GM12878 (cell line): ENCODE data around the gene LMTK2. TPM values are rescaled to one million over a fixed set of nuclear protein-coding genes. Genes with fewer than 3 reads are reported as not detected.

Experiments used
- ATAC-seq: fragments of 200-7000 bp; cut with Tn5 transposase; 3 replicates; pipeline ENCODE4 v1.9.1; 2020; ENCODE audit warnings: mild to moderate bottlenecking, moderate library complexity
- BruUV-seq: library from RNA; stranded (reverse); fragments of 400-500 nt; replicated peaks from 2 replicates; lab custom pipeline; 2021; lab: Mats Ljungman, UMichigan
- CTCF ChIA-PET: fragments of 300-600 bp; sonication (Branson Sonifier 250); formaldehyde crosslinking; extraction: SDS; loops from one replicate; lab custom pipeline; 2021; ENCODE audit warnings: inconsistent platforms; lab: Yijun Ruan, JAX
- POLR2A ChIA-PET: fragments of 350-600 bp; formaldehyde crosslinking; extraction: SDS; loops from one replicate; lab custom pipeline; 2021; ENCODE audit warnings: inconsistent platforms; lab: Charles Lee
- RAD21 ChIA-PET: fragments of 300-600 bp; sonication (Branson Sonifier 250); formaldehyde crosslinking; loops from one replicate; lab custom pipeline; 2023; ENCODE audit warnings: antibody characterized with exemption; ENCODE audit not compliant: unreplicated experiment; lab: Charles Lee
- SMC1A ChIA-PET: fragments of 300-600 bp; sonication (Branson Sonifier 250); formaldehyde crosslinking; loops from one replicate; lab custom pipeline; 2023; ENCODE audit not compliant: unreplicated experiment, uncharacterized antibody; lab: Charles Lee
- DNase-seq: peaks from one replicate; pipeline ENCODE4 v3.0.0-alpha.2; 2011; ENCODE audit warnings: low read depth, low spot score
- FAIRE-seq: peaks from 3 replicates; lab custom pipeline; 2011; peaks lifted over from hg19 to GRCh38; lab: Jason Lieb, UNC
- H2AFZ ChIP-seq: 2 replicates; pipeline ENCODE4 v1.6.0; 2011; ENCODE audit warnings: low read depth, low read length, control low read depth; ENCODE audit not compliant: control insufficient read depth
- H3K27ac ChIP-seq: 2 replicates; pipeline ENCODE4 v1.5.1; 2011; ENCODE audit warnings: control low read depth; ENCODE audit not compliant: control insufficient read depth, insufficient read depth
- H3K27me3 ChIP-seq, 2 experiments: replicated peaks in 1 of 2; 2 replicates each; pipeline versions ENCODE4 v1.6.0 to v1.6.1; 2011; ENCODE audit warnings: low read length in 1 of 2; ENCODE audit not compliant: control insufficient read depth in 2 of 2, insufficient read depth in 2 of 2
- H3K36me3 ChIP-seq, 2 experiments: 2 replicates each; pipeline ENCODE4 v1.5.1; 2011; ENCODE audit warnings: low read length in 1 of 2; ENCODE audit not compliant: control insufficient read depth in 2 of 2, insufficient read depth in 2 of 2
- H3K4me1 ChIP-seq: 2 replicates; pipeline ENCODE4 v1.6.1; 2011; ENCODE audit warnings: mild to moderate bottlenecking, low read length, moderate library complexity, mixed read lengths; ENCODE audit not compliant: control insufficient read depth, insufficient read depth
- H3K4me2 ChIP-seq: 2 replicates; pipeline ENCODE4 v1.6.0; 2011; ENCODE audit warnings: control low read depth; ENCODE audit not compliant: control insufficient read depth, insufficient read depth
- H3K4me3 ChIP-seq: fragments of 200-600 bp; sonication (generic); 2 replicates; pipeline ENCODE4 v1.5.1; 2016
- H3K79me2 ChIP-seq: 2 replicates; pipeline ENCODE4 v1.6.0; 2011; ENCODE audit warnings: low read length; ENCODE audit not compliant: control insufficient read depth, insufficient read depth
- H3K9ac ChIP-seq: 2 replicates; pipeline ENCODE4 v1.8.0; 2011; ENCODE audit warnings: low read length, control low read depth, mixed read lengths; ENCODE audit not compliant: control insufficient read depth, insufficient read depth
- H3K9me3 ChIP-seq: replicated peaks from 3 replicates; pipeline ENCODE4 v1.5.1; 2011; ENCODE audit warnings: mild to moderate bottlenecking, low read length; ENCODE audit not compliant: control insufficient read depth, insufficient read depth
- H4K20me1 ChIP-seq: 2 replicates; pipeline ENCODE4 v1.6.0; 2011; ENCODE audit not compliant: control insufficient read depth, insufficient read depth
- BCL3 ChIP-seq: IDR thresholded peaks from 2 replicates; pipeline ENCODE4 v1.6.1; 2011; ENCODE audit warnings: borderline replicate concordance, low read depth, mild to moderate bottlenecking, moderate library complexity, low read length; ENCODE audit not compliant: insufficient read depth, poor library complexity, severe bottlenecking
- BHLHE40 ChIP-seq, 2 experiments: fragments of 450-650 bp in 1 of 2; IDR thresholded peaks; 2 replicates each; pipeline ENCODE4 v1.6.1; 2011 to 2017; ENCODE audit warnings: low read depth in 2 of 2, borderline replicate concordance in 1 of 2, improper control_type of control experiment in 1 of 2, low read length in 1 of 2, mild to moderate bottlenecking in 1 of 2
- CEBPZ ChIP-seq: fragments of 150-350 bp; IDR thresholded peaks from 2 replicates; pipeline ENCODE4 v1.6.1; 2016; ENCODE audit warnings: low read depth, low read length
- CTCF ChIP-seq, 3 experiments: IDR thresholded peaks in 2 of 3; conservative IDR thresholded peaks in 1 of 3; 2 replicates each; pipeline ENCODE4 v1.5.1; 2011; ENCODE audit warnings: low read depth in 3 of 3, low read length in 3 of 3, mild to moderate bottlenecking in 3 of 3, control low read depth in 2 of 3, moderate library complexity in 2 of 3, inconsistent platforms in 1 of 3, mixed read lengths in 1 of 3; ENCODE audit not compliant: control insufficient read depth in 2 of 3, insufficient read depth in 1 of 3; ENCODE audit errors: extremely low read depth in 1 of 3
- E2F8 ChIP-seq: fragments of 450-650 bp; IDR thresholded peaks from 2 replicates; pipeline ENCODE4 v1.6.1; 2018; ENCODE audit warnings: mild to moderate bottlenecking, low read depth, moderate library complexity; ENCODE audit not compliant: partially characterized antibody
- HDAC6 ChIP-seq: fragments of 200-600 bp; sonication (generic); IDR thresholded peaks from one replicate; pipeline ENCODE4 v1.8.0; 2017; ENCODE audit warnings: antibody characterized with exemption; ENCODE audit not compliant: unreplicated experiment
- IRF3 ChIP-seq: fragments of 450-650 bp; IDR thresholded peaks from 2 replicates; pipeline ENCODE4 v1.6.1; 2014; ENCODE audit warnings: mild to moderate bottlenecking
- MEF2A ChIP-seq: IDR thresholded peaks from 2 replicates; pipeline ENCODE4 v1.6.1; 2011; ENCODE audit warnings: low read depth, mild to moderate bottlenecking, low read length, moderate library complexity; ENCODE audit not compliant: insufficient read depth
- MXI1 ChIP-seq: fragments of 150-350 bp; IDR thresholded peaks from 2 replicates; pipeline ENCODE4 v1.6.1; 2011; ENCODE audit warnings: low read depth, mild to moderate bottlenecking, inconsistent platforms, low read length, improper control_type of control experiment
- NFXL1 ChIP-seq: fragments of 450-650 bp; IDR thresholded peaks from 2 replicates; pipeline ENCODE4 v1.6.1; 2017; ENCODE audit warnings: antibody characterized with exemption, mild to moderate bottlenecking, borderline replicate concordance
- RFX5 ChIP-seq: IDR thresholded peaks from 2 replicates; pipeline ENCODE4 v1.6.1; 2011; ENCODE audit warnings: low read depth, low read length, improper control_type of control experiment
- ZNF207 ChIP-seq: fragments of 450-650 bp; IDR thresholded peaks from 2 replicates; pipeline ENCODE4 v1.6.1; 2014; ENCODE audit warnings: antibody characterized with exemption, mild to moderate bottlenecking, borderline replicate concordance
- WGBS: methylation state at CpG from one replicate; pipeline ENCODE4 v1.1.6; 2016; ENCODE audit warnings: low lambda C conversion rate; ENCODE audit not compliant: insufficient replicate concordance, insufficient coverage; ENCODE audit errors: missing lambda C conversion rate; 5-methylcytosine and 5-hydroxymethylcytosine counted together
- in situ Hi-C: fragments of 300-500 bp; cut with MboI; formaldehyde crosslinking; loops from 9 replicates; pipeline ENCODE4 v1.14.3; 2018; ENCODE audit warnings: mixed read lengths
- intact Hi-C: fragments of 100-400 bp; cut with micrococcal nuclease; formaldehyde crosslinking; loops from one replicate; pipeline ENCODE4 v1.14.2; 2022; ENCODE audit not compliant: unreplicated experiment
- polyA plus RNA-seq, 11 experiments: library from polyadenylated mRNA; depleted of rRNA in 4 of 11; unstranded in 6 of 11; stranded (reverse) in 5 of 11; fragments of >200 nt; fragmentation: Nextera tagmentation in 4 of 11; fragmentation: Illumina TruSeq in 1 of 11; extraction: Ambion mirVana in 4 of 11; extraction: Trizol in 1 of 11; gene quantifications; 1 replicate in 1 of 11; 2 replicates in 10 of 11; pipeline versions ENCODE4 v1.2.1 to v1.2.3, GENCODE V29; 2011 to 2016; ENCODE audit warnings: inconsistent platforms in 2 of 11, missing spikeins in 2 of 11, low read depth in 1 of 11
- total RNA-seq, 4 experiments: library from RNA; depleted of rRNA in 3 of 4; stranded (reverse); fragments of >200 nt in 3 of 4; fragmentation: Illumina TruSeq in 1 of 4; extraction: Trizol in 1 of 4; gene quantifications; 2 replicates each; pipeline versions ENCODE4 v1.2.1 to v1.2.3, GENCODE V29; 2013 to 2021

Gene LMTK2
- total and polyA plus RNA-seq, 10 of the 15 experiments (the other 5 are each of a cell fraction or from before 2014, with no cell fraction given) = 0.68 to 8.7 (median 4.6) TPM

- Histone ChIP-seq H3K4me1 (no peaks in the 10 kb centered on the region), H3K9ac (no peak overlapping the region), H3K4me2 (no peak overlapping the region), H3K79me2 (no peaks in the 10 kb centered on the region), H3K9me3 (no peaks in the 10 kb centered on the region; the same call in 2 of the 3 replicates), H3K36me3 (peaks cover 5 to 8% of the 10 kb centered on the region in 2 experiments; a peak in 3 of 4 replicates), H2AFZ (no peak overlapping the region), H3K27me3 (no peaks in the 10 kb centered on the region), H4K20me1 (no peaks in the 10 kb centered on the region), H3K4me3 (no peak overlapping the region), H3K27ac (no peak overlapping the region)
- CTCF ChIA-PET = interaction anchor here (2.3 kb wide), 1 partner anchor 21 kb away, joined by 9 read pairs; no protein-coding TSS in a partner anchor
- 96% methylated on average over 11 of the region's 11 CpGs for WGBS
- ATAC-seq (no peak), FAIRE-seq (no peak), DNase-seq (no peak)
- intact Hi-C loops (no loop called here), in situ Hi-C loops (no loop called here)
- POLR2A ChIA-PET = no interaction called here
- SMC1A ChIA-PET = no interaction called here
- no TSS peak for BruUV-seq
- RAD21 ChIA-PET = no interaction called here
- no peak for TF ChIP-seq CTCF (IDR thresholded peaks at IDR 0.05 in 2 of 3, conservative IDR thresholded peaks at IDR 0.05 in 1 of 3; ENCODE audit: control insufficient read depth in 2 of 3, extremely low read depth in 1 of 3, insufficient read depth in 1 of 3, low read depth in 3 of 3, low read length in 3 of 3)
- no peak for TF ChIP-seq ZNF207
- TF ChIP-seq BHLHE40 (IDR thresholded peaks at IDR 0.05; ENCODE audit: borderline replicate concordance in 1 of 2, low read depth in 2 of 2, low read length in 1 of 2) = no peak
- TF ChIP-seq MXI1 = no peak
- no peak for TF ChIP-seq NFXL1
- TF ChIP-seq MEF2A = no peak
- no peak for TF ChIP-seq IRF3
- TF ChIP-seq CEBPZ = no peak
- TF ChIP-seq BCL3 = no peak
- TF ChIP-seq RFX5 = no peak
- no peak for TF ChIP-seq E2F8
- no peak for TF ChIP-seq HDAC6
Measured at GRCh38 chr7:98189559-98189958, 82.9 kb downstream of the LMTK2 start.
